HUDEP-2 (cell line): ENCODE results near the gene FBH1.
"Not testable (repeated sequence)": the region's sequence is repeated elsewhere in the genome, so short reads cannot be mapped to it uniquely, and the experiment has no call there.

Experiments used
- DNase-seq, 76 experiments: peaks; one replicate each; lab custom pipeline; 2025; ENCODE audit not compliant: unreplicated experiment in 76 of 76; lab: John Stamatoyannopoulos, UW

The FBH1 gene

GRCh38 chr10:5889624-5890451, at the start of gene FBH1, which contains the start of gene ANKRD16:
FBH1 (plus strand) TSS chr10:5890243; CDS start chr10:5890346, 103 bp downstream.
ANKRD16 (minus strand) TSS chr10:5889893; CDS start chr10:5889354, 539 bp downstream.
- peak; percentile 43 to 99 (median 97) for DNase-seq

DNA sequence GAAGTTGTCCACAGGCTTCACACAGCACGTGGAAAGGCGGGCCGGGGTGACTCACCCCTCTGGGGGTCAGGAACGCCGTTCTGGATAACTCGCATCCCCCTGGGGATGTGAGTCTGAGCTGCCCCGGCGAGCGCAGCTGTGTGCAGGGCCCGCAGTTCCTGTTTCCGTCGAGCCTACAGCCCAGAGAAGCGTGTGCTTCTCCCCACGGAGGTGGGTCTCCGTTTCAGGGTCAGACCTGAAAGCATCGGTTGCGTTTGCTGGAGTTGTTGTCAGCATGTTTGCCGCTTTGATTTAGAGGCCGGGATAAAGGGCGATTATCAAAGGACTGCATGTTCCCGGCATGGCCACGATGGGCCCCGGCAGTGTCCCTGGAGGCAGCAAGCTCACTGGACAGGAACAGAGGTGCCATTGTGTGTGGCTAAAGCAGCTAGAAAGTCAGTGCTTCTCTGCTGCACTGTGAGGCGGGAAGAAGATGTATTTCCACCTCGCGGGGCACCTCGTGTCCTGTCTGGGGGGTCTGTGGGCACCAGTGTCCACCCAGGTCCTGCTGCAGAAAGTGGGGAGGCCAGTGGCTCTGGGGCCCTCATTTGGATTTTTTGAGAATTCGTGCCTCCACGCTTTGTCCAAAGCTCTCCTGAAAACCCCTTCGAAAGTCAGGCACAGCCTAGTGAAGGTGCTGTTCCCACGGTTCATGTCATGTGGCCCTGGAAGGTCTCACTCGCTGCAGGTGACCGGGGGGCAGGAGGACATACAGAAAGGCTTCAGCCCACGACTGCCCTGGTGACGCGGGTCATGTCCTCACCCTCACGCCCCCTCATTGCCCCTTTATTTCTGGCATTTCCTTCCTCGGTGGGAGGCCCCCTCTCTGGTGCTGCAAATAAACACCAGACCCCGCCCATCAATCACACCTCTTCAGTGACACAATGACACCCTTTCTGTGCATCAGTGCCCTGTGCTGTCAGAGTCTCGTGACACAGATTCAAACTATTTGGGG, 49.4 kb upstream of the FBH1 start:
- no peak for DNase-seq

DNA sequence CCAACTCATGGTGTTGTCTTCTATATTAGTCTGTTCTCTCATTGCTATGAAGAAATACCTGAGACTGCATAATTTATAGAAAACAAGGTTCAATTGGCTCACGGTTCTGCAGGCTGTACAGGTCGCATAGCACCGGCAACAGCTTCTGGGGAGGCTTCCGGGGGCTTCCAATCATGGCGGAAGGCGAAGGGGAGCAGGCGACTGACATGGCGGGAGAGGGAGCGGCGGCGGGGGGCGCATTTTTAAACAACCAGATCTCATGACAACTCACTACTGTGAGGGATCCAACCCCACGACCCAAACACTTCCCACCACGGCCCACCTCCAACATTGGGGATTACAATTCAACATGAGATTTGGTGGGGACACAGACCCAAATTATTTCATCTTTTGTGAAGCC, 48.1 kb upstream of the FBH1 start:
- no peak for DNase-seq

DNA sequence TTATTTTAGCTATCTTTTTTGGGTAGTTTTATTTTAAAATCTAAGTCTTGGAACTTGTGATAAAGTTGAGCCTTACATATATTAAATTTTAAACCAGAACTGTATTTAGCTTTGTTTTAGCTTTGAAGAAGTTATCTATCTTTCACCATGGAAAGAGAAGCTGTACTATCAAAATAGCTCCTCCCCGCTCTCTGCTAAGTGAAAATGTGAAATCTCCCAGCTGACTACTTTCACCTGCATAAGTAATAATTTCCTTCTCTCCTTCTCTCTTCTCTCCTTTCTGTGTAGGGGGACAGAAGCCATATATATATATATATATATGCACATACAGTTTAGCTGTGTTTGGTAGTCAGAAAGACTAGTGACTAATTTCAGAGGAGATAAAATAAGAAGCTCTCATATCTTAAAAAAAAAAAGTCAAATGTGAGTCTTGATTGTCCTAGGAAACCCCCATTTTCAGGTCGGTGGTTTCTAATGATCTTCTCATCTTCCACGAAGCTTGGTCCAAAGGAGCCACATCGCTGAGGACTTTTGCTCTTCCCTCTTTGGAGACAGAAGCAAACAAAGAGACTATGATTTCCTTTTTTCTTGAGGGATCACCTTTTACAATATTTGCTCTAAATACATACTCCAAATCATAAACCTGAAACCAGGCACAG, 46.2 kb upstream of the FBH1 start:
- DNase-seq = no peak

DNA sequence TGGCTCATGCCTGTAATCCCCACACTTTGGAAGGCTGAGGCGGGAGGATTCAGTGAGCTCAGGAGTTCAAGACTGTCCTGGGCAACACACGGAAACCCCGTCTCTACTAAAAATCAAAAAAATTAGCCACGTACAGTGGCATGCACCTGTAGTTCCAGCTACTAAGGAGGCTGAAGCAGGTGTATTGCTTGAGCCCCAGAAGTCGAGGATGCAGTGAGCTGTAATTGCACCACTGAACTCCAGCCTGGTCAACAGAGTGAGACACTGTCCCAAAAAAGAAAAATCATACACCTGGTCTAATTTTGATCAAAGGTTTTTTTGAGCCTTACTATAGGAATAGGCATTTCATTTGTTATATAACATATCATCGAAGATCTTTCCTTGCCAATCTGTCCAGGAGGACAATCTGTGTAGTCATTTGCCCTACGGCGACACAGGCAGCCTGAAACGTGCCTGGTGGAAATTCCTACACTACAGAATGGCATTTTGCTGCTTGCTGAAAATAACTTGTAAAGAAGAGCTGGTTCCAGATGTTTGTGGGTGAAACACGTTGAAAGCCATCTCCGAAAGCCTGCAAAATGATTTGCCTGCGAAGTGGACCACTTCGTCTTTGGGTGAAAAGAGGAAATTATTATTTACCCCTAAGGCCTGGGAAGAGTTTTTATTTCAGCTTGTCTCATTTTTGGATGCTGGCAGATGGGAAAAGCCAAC, 45.5 kb upstream of the FBH1 start:
- no peak for DNase-seq

DNA sequence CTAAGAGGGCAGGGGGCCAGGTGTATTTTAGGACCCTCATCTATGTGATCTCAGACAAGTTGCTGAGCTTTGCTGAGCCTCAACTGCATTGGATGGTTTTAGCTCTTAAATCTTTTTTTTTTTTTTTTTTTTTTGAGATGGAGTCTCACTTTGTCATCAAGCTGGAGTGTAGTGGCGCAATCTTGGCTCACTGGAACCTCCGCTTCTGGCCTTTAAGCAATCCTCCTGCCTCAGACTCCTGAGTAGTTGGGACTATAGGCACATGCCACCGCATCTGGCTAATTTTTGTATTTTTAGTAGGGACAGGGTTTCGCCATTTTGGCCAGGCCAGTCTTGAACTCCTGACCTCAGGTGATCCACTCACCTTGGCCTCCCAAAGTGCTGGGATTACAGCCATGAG, 43.4 kb upstream of the FBH1 start:
- DNase-seq = not testable (repeated sequence)

GRCh38 chr10:5854131-5854475, 35.9 kb upstream of the FBH1 start:
- DNase-seq = no peak

GRCh38 chr10:5855979-5856700, 33.9 kb upstream of the FBH1 start:
- no peak for DNase-seq

DNA sequence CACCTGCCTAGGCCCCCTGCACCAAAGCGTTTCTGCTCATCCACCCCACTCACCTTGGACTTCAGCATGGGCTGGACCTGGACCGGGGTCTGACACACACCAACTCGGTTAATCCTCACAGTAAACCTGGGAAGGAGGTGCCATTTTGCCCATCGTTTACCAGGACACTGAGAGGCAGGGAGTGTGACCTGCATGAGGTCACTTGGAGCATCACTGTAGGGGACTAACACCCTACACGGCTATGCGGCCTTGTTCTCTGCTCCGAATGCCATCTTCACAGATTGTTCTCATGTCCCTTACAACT, 33.4 kb upstream of the FBH1 start:
- DNase-seq = no peak

DNA sequence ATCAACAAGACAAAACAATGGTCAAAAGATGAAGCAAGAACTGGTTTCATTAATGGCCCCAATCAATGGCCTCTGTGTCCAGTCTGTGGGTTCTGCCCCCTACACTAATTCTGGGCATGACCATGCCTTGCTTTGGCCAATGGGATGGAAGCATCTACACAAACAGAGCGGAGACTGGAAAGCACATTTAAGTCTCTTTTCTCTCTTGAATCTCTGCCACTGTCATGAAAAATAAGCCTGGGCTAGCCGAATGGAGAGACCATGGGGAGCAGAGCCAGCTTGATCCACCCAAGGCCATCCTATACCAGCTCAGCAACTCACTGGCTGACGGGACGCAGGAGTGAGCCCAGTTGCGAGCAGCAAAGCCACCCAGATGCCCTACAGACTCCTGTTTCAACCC, 31.2 kb upstream of the FBH1 start:
- DNase-seq = no peak

- no peak for DNase-seq
These were observed 30.0 kb upstream of the FBH1 start for GRCh38 chr10:5860066-5860465.

GRCh38 chr10:5862360-5862961, 27.6 kb upstream of the FBH1 start:
- no peak for DNase-seq

GRCh38 chr10:5862981-5863685, 26.9 kb upstream of the FBH1 start:
- not testable (repeated sequence) for DNase-seq

DNA sequence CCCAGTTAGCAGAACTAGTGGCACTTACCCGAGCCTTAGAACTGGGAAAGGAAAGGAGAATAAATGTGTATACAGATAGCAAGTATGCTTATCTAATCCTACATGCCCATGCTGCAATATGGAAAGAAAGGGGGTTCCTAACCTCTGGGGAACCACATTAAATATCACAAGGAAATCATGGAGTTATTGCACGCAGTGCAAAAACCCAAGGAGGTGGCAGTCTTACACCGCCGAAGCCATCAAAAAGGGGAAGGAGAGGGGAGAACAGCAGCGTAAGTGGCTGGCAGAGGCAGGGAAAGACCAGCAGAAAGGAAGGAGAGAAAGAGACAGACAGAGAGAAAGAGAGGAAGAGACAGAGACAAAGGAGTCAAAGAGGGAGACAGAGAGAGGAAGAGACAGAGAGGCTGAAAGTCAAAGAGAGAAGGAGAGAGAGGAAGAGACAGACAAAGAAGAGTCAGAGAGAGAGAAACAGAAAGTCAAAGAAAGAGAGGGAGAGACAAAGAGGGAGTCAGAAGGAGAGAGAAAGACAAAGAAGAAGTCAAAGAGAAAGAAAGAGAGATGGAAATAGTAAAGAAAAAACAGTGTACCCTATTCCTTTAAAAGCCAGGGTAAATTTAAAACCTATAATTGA, 23.5 kb upstream of the FBH1 start:
- DNase-seq = peak in 13 of 76 experiments; percentile 2 to 47 (median 24)

GRCh38 chr10:5867091-5867615, 22.9 kb upstream of the FBH1 start:
- peak in 18 of 76 experiments; percentile 2 to 65 (median 33) for DNase-seq

DNA sequence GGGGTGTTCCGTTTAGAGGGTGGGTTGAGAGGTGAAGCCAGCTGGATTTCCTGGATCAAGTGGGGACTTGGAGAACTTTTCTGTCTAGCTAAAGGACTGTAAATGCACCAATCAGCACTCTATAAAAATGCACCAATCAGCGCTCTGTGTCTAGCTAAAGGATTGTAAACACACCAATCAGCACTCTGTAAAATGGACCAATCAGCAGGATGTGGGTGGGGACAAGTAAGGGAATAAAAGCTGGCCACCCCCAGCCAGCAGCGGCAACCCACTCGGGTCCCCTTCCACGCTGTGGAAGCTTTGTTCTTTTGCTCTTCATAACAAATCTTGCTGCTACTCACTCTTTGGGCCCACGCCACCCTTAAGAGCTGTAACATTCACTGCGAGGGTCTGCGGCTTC, 21.7 kb upstream of the FBH1 start:
- not testable (repeated sequence) for DNase-seq

DNA sequence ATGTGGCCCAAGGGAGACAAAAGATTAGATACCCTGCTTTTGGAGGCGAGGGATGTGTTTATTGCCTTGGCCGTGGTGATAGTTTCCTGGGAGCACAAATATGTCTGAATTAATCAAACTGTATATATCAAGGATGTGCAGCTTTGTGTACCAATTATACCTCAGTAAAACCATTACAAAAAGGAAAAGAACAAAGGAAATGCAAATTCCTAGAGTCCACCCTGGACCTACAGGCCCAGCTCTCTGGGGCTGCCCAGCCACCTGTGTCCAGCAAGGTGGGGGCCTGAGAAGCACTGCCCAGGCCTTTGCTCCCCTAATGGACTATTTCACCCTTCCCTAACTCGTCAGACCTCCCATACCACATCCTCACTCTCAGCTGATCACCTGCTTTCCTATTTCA, 20.9 kb upstream of the FBH1 start:
- no peak for DNase-seq

GRCh38 chr10:5871596-5871995, 18.4 kb upstream of the FBH1 start:
- DNase-seq = no peak
